Esophagus squamous epithelium (tissue), 4 donors: ENCODE measurements around the gene ZNF512B.

Experiments
- POLR2A ChIP-seq, 4 donors: fragments of 450-650 bp; IDR thresholded peaks; one replicate each; pipeline ENCODE4 v1.6.1; 2017; ENCODE audit warnings: antibody characterized with exemption in 4 of 4, mild to moderate bottlenecking in 4 of 4, moderate library complexity in 3 of 4
- TF ChIP-seq, protein P1 (sequence below), 6 experiments: fragments of 450-650 bp in 4 of 6; fragments of 200-600 bp in 2 of 6; sonication (generic) in 2 of 6; IDR thresholded peaks; one replicate each; pipeline ENCODE4 v1.5.1; 2016 to 2019; ENCODE audit warnings: antibody characterized with exemption in 6 of 6, mild to moderate bottlenecking in 4 of 6, moderate library complexity in 4 of 6

DNA sequence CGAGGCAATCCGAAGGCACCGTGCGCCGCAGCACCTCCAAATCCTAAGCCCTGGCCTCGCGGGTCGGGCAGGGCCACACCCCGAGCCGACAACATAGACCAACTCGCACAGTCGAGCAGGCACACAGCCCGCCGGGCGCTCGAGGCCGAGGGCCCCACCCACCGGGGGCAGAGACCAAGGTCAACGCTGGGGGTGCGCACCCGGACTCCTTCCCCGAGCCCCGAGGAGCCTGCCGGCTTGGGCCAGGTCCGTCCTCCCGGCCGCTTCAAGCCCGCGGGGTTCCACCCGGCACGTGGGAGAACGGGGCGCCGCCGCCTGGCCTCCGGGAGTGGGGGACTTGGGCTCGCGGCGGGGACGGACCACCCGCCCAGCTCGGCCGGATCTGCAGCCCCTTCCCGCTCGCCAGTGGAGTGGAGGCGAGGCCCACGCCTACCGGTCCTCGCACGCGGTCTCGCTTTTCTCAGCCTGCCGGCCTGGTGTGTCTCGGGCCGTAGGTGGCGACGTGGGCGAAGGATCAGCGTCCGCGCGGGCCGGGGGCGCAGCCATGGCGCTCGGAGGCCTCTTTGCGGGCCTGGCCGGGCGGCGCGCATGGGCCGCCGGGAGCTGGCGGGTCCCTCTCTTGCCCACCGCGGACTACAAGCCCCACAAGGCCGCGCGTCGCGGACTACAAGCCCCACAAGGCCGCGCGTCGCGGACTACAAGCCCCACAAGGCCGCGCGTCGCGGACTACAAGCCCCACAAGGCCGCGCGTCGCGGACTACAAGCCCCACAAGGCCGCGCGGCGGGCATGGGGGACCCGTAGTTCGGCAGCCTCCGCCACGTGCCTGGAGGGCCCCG is 13.7 kb downstream of the ZNF512B start, which contains the start of gene UCKL1:
- TF ChIP-seq, protein P1, sequence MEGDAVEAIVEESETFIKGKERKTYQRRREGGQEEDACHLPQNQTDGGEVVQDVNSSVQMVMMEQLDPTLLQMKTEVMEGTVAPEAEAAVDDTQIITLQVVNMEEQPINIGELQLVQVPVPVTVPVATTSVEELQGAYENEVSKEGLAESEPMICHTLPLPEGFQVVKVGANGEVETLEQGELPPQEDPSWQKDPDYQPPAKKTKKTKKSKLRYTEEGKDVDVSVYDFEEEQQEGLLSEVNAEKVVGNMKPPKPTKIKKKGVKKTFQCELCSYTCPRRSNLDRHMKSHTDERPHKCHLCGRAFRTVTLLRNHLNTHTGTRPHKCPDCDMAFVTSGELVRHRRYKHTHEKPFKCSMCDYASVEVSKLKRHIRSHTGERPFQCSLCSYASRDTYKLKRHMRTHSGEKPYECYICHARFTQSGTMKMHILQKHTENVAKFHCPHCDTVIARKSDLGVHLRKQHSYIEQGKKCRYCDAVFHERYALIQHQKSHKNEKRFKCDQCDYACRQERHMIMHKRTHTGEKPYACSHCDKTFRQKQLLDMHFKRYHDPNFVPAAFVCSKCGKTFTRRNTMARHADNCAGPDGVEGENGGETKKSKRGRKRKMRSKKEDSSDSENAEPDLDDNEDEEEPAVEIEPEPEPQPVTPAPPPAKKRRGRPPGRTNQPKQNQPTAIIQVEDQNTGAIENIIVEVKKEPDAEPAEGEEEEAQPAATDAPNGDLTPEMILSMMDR (IDR thresholded peaks at IDR 0.05), result peak in 1 of 6 experiments; percentile 21
- TF ChIP-seq POLR2A (IDR thresholded peaks at IDR 0.05), result peak in 3 of 4 donors; percentile 38 to 85 (median 60)
